GM10266 (cell line): ENCODE data around the gene TRIOBP.

Experiments used
- DNase-seq: peaks from one replicate; pipeline ENCODE4 v3.0.0; 2012; ENCODE audit errors: extremely low spot score
- CTCF ChIP-seq: IDR thresholded peaks from 2 replicates; pipeline ENCODE4 v1.5.1; 2012; ENCODE audit warnings: mild to moderate bottlenecking, low read depth; ENCODE audit not compliant: control insufficient read depth, insufficient read depth; ENCODE audit errors: missing control alignments

Gene TRIOBP

DNA sequence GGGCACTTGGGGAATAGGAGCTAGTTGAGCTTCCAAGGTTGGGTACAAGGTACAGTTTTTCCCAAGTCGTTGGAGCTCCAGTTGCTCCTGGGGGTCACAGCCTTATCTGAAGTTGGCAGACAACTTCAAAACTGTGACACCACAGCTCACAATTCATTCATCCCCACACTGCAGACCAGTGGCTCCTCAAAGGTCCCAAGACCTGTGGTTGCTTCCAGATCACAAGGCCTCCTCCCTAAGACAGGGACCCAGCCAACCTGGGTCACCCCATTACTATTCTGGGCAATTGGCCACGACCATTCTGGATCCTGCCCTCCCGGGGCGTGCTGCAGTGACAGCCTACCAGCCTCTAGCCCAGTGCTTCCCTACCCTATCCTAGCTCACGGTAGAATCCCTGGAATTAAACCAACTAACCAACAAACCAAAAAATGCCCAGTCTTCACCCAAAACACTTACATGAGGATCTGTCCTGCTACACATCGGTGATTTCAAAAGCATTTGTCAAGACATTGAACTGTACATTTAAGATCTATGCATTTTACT, 39.2 kb upstream of the TRIOBP start:
- peak; percentile 50 for DNase-seq
- TF ChIP-seq CTCF = no peak

GRCh38 chr22:37658133-37659065, 38.4 kb upstream of the TRIOBP start, which contains the start of gene PDXP:
TSS of gene PDXP (plus strand) at chr22:37658723. CDS start at chr22:37658783, 60 bp downstream.
- no peak for TF ChIP-seq CTCF
- peak; percentile 100 for DNase-seq

DNA sequence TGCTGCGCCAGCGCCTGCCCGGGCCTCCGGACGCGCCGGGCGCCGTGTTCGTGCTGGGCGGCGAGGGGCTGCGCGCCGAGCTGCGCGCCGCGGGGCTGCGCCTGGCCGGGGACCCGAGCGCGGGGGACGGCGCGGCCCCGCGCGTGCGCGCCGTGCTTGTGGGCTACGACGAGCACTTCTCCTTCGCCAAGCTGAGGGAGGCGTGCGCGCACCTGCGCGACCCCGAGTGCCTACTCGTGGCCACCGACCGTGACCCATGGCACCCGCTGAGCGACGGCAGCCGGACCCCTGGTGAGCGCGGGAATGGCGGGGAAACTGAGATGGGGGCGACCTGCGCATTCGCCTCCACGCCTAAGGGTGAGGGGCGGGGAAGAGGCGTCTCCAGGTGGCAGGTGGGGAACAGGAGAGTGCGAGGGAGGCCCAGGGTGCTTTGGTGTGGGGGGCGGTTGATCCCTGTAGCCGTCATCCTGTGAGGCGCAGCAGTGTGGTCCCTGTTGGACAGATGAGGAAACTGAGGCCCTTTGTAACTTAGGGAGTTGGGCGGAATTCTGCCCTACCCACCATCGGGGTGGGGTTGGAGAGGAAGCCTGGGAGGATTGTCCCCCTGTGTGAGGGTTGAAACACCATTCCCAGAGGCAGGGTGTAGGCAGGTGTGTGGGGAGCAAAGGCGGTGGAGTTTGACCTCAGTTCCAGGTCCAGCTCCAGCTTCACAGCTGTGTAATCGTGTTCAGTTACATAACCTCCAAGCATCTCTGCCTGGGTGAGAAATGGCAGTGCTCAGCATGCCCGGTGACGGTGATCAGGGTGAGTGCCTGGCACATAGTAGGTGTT, 37.6 kb upstream of the TRIOBP start:
- no peak for TF ChIP-seq CTCF
- DNase-seq = peak; percentile 54

GRCh38 chr22:37659897-37660708, 36.7 kb upstream of the TRIOBP start:
- DNase-seq = no peak
- no peak for TF ChIP-seq CTCF

- TF ChIP-seq CTCF = no peak
- no peak for DNase-seq
These were observed 36.2 kb upstream of the TRIOBP start for GRCh38 chr22:37660709-37661045.

- peak; percentile 70 for TF ChIP-seq CTCF
- DNase-seq = no peak
These were observed 35.5 kb upstream of the TRIOBP start for GRCh38 chr22:37661160-37661924.
